HepG2 (cell line): ENCODE results near the gene LPIN3. TPM values are rescaled to one million over a fixed set of nuclear protein-coding genes. Genes with fewer than 3 reads are reported as not detected.

Experiments used
- ATAC-seq: fragments of 200-7000 bp; cut with Tn5 transposase; 3 replicates; pipeline ENCODE4 v1.9.1; 2020; ENCODE audit warnings: mild to moderate bottlenecking, moderate library complexity
- Bru-seq: library from RNA; stranded (reverse); fragments of 400-500 nt; gene quantifications from one replicate; lab custom pipeline; 2021; lab: Mats Ljungman, UMichigan
- BruChase-seq, 2 experiments: library from RNA; stranded (reverse); fragments of 400-500 nt; gene quantifications; one replicate each; lab custom pipeline; 2021; lab: Mats Ljungman, UMichigan
- BruUV-seq: library from RNA; stranded (reverse); fragments of 400-500 nt; replicated peaks from 2 replicates; lab custom pipeline; 2021; lab: Mats Ljungman, UMichigan
- CTCF ChIA-PET: fragments of 300-600 bp; formaldehyde crosslinking; extraction: SDS; loops from one replicate; lab custom pipeline; 2021; ENCODE audit warnings: low total read pairs, inconsistent platforms, low intra/inter-chr PET ratio; lab: Yijun Ruan, JAX
- POLR2A ChIA-PET: fragments of 350-600 bp; sonication (Branson Sonifier 250); formaldehyde crosslinking; loops from one replicate; lab custom pipeline; 2020; ENCODE audit warnings: antibody characterized with exemption, inconsistent platforms; lab: Yijun Ruan, JAX
- DNase-seq: peaks from one replicate; pipeline ENCODE4 v3.0.0-alpha.2; 2015; ENCODE audit warnings: low spot score
- FAIRE-seq: peaks from 3 replicates; lab custom pipeline; 2011; peaks lifted over from hg19 to GRCh38; lab: Jason Lieb, UNC
- H2AFZ ChIP-seq: one replicate; pipeline ENCODE4 v1.6.1; 2011; ENCODE audit warnings: low read length, inconsistent platforms
- H3K27ac ChIP-seq: fragments of 300-600 bp; 3 replicates; pipeline ENCODE4 v1.8.0; 2011; ENCODE audit warnings: mixed run types, mild to moderate bottlenecking, mixed read lengths, low read length, inconsistent platforms; ENCODE audit not compliant: insufficient read depth; ENCODE audit errors: extremely low read length
- H3K27me3 ChIP-seq, 2 experiments: fragments of 200-600 bp in 1 of 2; 2 replicates in 1 of 2; 3 replicates in 1 of 2; pipeline versions ENCODE4 v1.6.0 to v1.8.0; 2011; ENCODE audit warnings: low read length in 2 of 2, mild to moderate bottlenecking in 2 of 2, moderate library complexity in 2 of 2, inconsistent platforms in 1 of 2; ENCODE audit not compliant: insufficient read depth in 2 of 2, control insufficient read depth in 1 of 2
- H3K36me3 ChIP-seq, 2 experiments: fragments of 200-600 bp in 1 of 2; replicated peaks in 1 of 2; 2 replicates in 1 of 2; 3 replicates in 1 of 2; pipeline versions ENCODE4 v1.5.1 to v1.8.0; 2011; ENCODE audit warnings: low read length in 2 of 2, inconsistent platforms in 1 of 2; ENCODE audit not compliant: insufficient read depth in 2 of 2, control insufficient read depth in 1 of 2
- H3K4me1 ChIP-seq: 2 replicates; pipeline ENCODE4 v1.5.1; 2012; ENCODE audit warnings: low read length, inconsistent platforms; ENCODE audit not compliant: insufficient read depth
- H3K4me2 ChIP-seq: 2 replicates; pipeline ENCODE4 v1.6.0; 2011; ENCODE audit warnings: low read depth, low read length, inconsistent platforms
- H3K4me3 ChIP-seq, 3 experiments: fragments of 200-600 bp in 1 of 3; sonication (generic), shearing (Covaris generic) in 1 of 3; replicated peaks in 1 of 3; 2 replicates each; pipeline ENCODE4 v1.5.1; 2011 to 2016; ENCODE audit warnings: low read length in 3 of 3, inconsistent platforms in 2 of 3, low read depth in 2 of 3, mild to moderate bottlenecking in 2 of 3, control low read depth in 1 of 3, mixed read lengths in 1 of 3; ENCODE audit not compliant: insufficient read depth in 1 of 3
- H3K79me2 ChIP-seq: one replicate; pipeline ENCODE4 v1.6.1; 2011; ENCODE audit warnings: low read length, inconsistent platforms; ENCODE audit not compliant: insufficient read depth
- H3K9ac ChIP-seq: 2 replicates; pipeline ENCODE4 v1.6.0; 2011; ENCODE audit warnings: mild to moderate bottlenecking, low read depth, low read length, inconsistent platforms; ENCODE audit not compliant: insufficient read depth
- H3K9me3 ChIP-seq: 2 replicates; pipeline ENCODE4 v1.5.1; 2012; ENCODE audit warnings: mild to moderate bottlenecking, low read length
- H4K20me1 ChIP-seq: 2 replicates; pipeline ENCODE4 v1.6.0; 2011; ENCODE audit warnings: inconsistent platforms, mild to moderate bottlenecking, low read length, moderate library complexity; ENCODE audit not compliant: insufficient read depth
- DZIP1 ChIP-seq: sonication (generic); formaldehyde crosslinking; IDR thresholded peaks from 2 replicates; pipeline ENCODE4 v1.5.0; 2020; ENCODE audit warnings: mild to moderate bottlenecking, missing genetic modification reagents
- FOXP1 ChIP-seq, 2 experiments: fragments of 450-650 bp in 1 of 2; IDR thresholded peaks; 2 replicates each; pipeline ENCODE4 v1.6.1; 2017 to 2018; ENCODE audit warnings: antibody characterized with exemption in 1 of 2
- HMGA1 ChIP-seq: sonication (generic); formaldehyde crosslinking; conservative IDR thresholded peaks from 2 replicates; pipeline ENCODE4 v1.4.0; 2020; ENCODE audit warnings: missing genetic modification reagents
- MAFF ChIP-seq: IDR thresholded peaks from 2 replicates; pipeline ENCODE4 v1.6.1; 2011; ENCODE audit warnings: low read depth, low read length, improper control_type of control experiment
- RFX5 ChIP-seq: IDR thresholded peaks from 2 replicates; pipeline ENCODE4 v1.6.1; 2011; ENCODE audit warnings: low read depth, low read length, improper control_type of control experiment
- ZNF207 ChIP-seq: fragments of 450-650 bp; IDR thresholded peaks from 2 replicates; pipeline ENCODE4 v1.6.1; 2016; ENCODE audit warnings: antibody characterized with exemption, borderline replicate concordance
- ZNF24 ChIP-seq: fragments of 450-650 bp; IDR thresholded peaks from 2 replicates; pipeline ENCODE4 v1.6.1; 2017; ENCODE audit warnings: antibody characterized with exemption, mild to moderate bottlenecking
- ZNF382 ChIP-seq: sonication (generic); formaldehyde crosslinking; IDR thresholded peaks from 2 replicates; pipeline ENCODE4 v1.5.0; 2020; ENCODE audit warnings: missing genetic modification reagents, mild to moderate bottlenecking, borderline replicate concordance
- ZNF597 ChIP-seq: sonication (generic); formaldehyde crosslinking; IDR thresholded peaks from 2 replicates; pipeline ENCODE4 v1.5.0; 2020; ENCODE audit warnings: missing genetic modification reagents
- ZNF607 ChIP-seq: sonication (generic); formaldehyde crosslinking; IDR thresholded peaks from 2 replicates; pipeline ENCODE4 v1.5.1; 2020; ENCODE audit warnings: missing genetic modification reagents, mild to moderate bottlenecking, borderline replicate concordance
- WGBS: methylation state at CpG from one replicate; pipeline ENCODE4 v1.1.6; 2017; ENCODE audit warnings: low lambda C conversion rate; 5-methylcytosine and 5-hydroxymethylcytosine counted together
- in situ Hi-C: cut with HindIII; loops from 2 replicates; pipeline ENCODE4 v1.10.0; 2017; ENCODE audit warnings: low pct_unique_long_range_greater_than_20kb; ENCODE audit not compliant: extremely low pct_ligation_motif_present
- intact Hi-C: fragments of 100-400 bp; cut with micrococcal nuclease; formaldehyde crosslinking; loops from one replicate; pipeline ENCODE4 v1.10.0; 2022; ENCODE audit not compliant: unreplicated experiment
- long read RNA-seq, 2 experiments: library from RNA in 1 of 2; library from polyadenylated mRNA in 1 of 2; stranded (forward) in 1 of 2; unstranded in 1 of 2; transcript quantifications; one replicate each; pipeline ENCODE4 v2.0.0, GENCODE V29; 2019 to 2022
- polyA minus RNA-seq, 3 experiments: library from RNA; depleted of rRNA, polyadenylated mRNA; stranded (reverse); fragments of >200 nt; gene quantifications; 2 replicates each; pipeline ENCODE4 v1.2.3, GENCODE V29; 2011; ENCODE audit warnings: low replicate concordance in 1 of 3
- polyA plus RNA-seq, 8 experiments: library from polyadenylated mRNA; depleted of rRNA in 3 of 8; stranded (reverse) in 7 of 8; unstranded in 1 of 8; fragments of >200 nt; fragmentation: Illumina TruSeq in 4 of 8; extraction: Trizol in 4 of 8; gene quantifications; 2 replicates each; pipeline versions ENCODE4 v1.2.1 to v1.2.3, GENCODE V29; 2011 to 2016; ENCODE audit warnings: low read depth in 4 of 8, missing spikeins in 1 of 8, mixed read lengths in 1 of 8; ENCODE audit not compliant: insufficient read depth in 1 of 8
- total RNA-seq, 5 experiments: library from RNA; depleted of rRNA; stranded (reverse); fragments of >200 nt; fragmentation: Illumina TruSeq; extraction: Trizol; gene quantifications; 2 replicates each; pipeline ENCODE4 v1.2.3, GENCODE V29; 2016; ENCODE audit warnings: low read depth in 1 of 5
- TF ChIP-seq, protein P1 (sequence below): sonication (generic); formaldehyde crosslinking; IDR thresholded peaks from 2 replicates; pipeline ENCODE4 v1.5.0; 2020; ENCODE audit warnings: mild to moderate bottlenecking, missing genetic modification reagents, borderline replicate concordance

The LPIN3 gene
- total RNA-seq (2016; rRNA removed; fragmentation: Illumina TruSeq; extraction: Trizol) = 3.5 and 14.2 TPM in 2 replicates
- total RNA-seq (2016; cell fraction: cytosol; rRNA removed; fragmentation: Illumina TruSeq; extraction: Trizol; ENCODE audit: low read depth) = 1.1 and 1.2 TPM in 2 replicates
- 2.8 and 12.1 TPM in 2 replicates for total RNA-seq (2016; cell fraction: insoluble cytoplasmic fraction; rRNA removed; fragmentation: Illumina TruSeq; extraction: Trizol)
- total RNA-seq (2016; cell fraction: membrane; rRNA removed; fragmentation: Illumina TruSeq; extraction: Trizol) = 1.00 and 1.4 TPM in 2 replicates
- total RNA-seq (2016; cell fraction: nucleus; rRNA removed; fragmentation: Illumina TruSeq; extraction: Trizol) = 17.9 and 18.2 TPM in 2 replicates
- 28.6 and 43.6 TPM in 2 replicates for polyA plus RNA-seq (2011; rRNA removed)
- polyA plus RNA-seq (2011; cell fraction: cytosol; rRNA removed) = 3.2 and 4.6 TPM in 2 replicates
- 337 and 399 TPM in 2 replicates for polyA plus RNA-seq (2011; cell fraction: nucleus; rRNA removed)
- 15.0 and 15.8 TPM in 2 replicates for polyA plus RNA-seq (2012)
- polyA plus RNA-seq (2016; cell fraction: cytosol; fragmentation: Illumina TruSeq; extraction: Trizol; ENCODE audit: low read depth) = 0.34 and 0.35 TPM in 2 replicates
- polyA plus RNA-seq (2016; cell fraction: insoluble cytoplasmic fraction; fragmentation: Illumina TruSeq; extraction: Trizol; ENCODE audit: low read depth) = 1.9 and 3.7 TPM in 2 replicates
- 0.42 and 0.58 TPM in 2 replicates for polyA plus RNA-seq (2016; cell fraction: membrane; fragmentation: Illumina TruSeq; extraction: Trizol; ENCODE audit: low read depth)
- polyA plus RNA-seq (2016; cell fraction: nucleus; fragmentation: Illumina TruSeq; extraction: Trizol; ENCODE audit: insufficient read depth, low read depth) = 71.3 and 85.0 TPM in 2 replicates
- polyA minus RNA-seq (2011; rRNA and poly(A)+ RNA removed; ENCODE audit: low replicate concordance) = 5.4 and 16.3 TPM in 2 replicates
- 4.1 and 4.4 TPM in 2 replicates for polyA minus RNA-seq (2011; cell fraction: cytosol; rRNA and poly(A)+ RNA removed)
- 35.8 and 39.4 TPM in 2 replicates for polyA minus RNA-seq (2011; cell fraction: nucleus; rRNA and poly(A)+ RNA removed)
- Bru-seq, nascent RNA = percentile 65 among the genes with signal in this experiment
- BruChase-seq, experiment 1, labeled RNA remaining after a 6-hour chase = percentile 62 among the genes with signal in this experiment
- percentile 61 among the genes with signal in this experiment for BruChase-seq, experiment 2, labeled RNA remaining after a 2-hour chase
- long read RNA-seq, experiment 1, full-length matches to known transcripts = 1 of 26 reads
- long read RNA-seq, experiment 1, partial matches to known transcripts = 0 of 26 reads
- long read RNA-seq, experiment 1, other reads (novel, unspliced or antisense) = 25 of 26 reads
- long read RNA-seq, experiment 2 = 0 reads

- peak within 1 kb of the TSS; percentile 68 to 91 (median 76) for H3K4me3 ChIP-seq
- WGBS = 2% methylated on average over 33 of the region's 33 CpGs
- H3K27me3 ChIP-seq = peaks cover 3 to 12% of the 10 kb centered on the region in 2 experiments; a peak in 4 of 5 replicates
- H3K4me1 ChIP-seq = peaks cover 40% of the 10 kb centered on the region
- BruUV-seq = no TSS peak
- no peaks in the 10 kb centered on the region for H3K36me3 ChIP-seq
- FAIRE-seq (peak; percentile 80), ATAC-seq (peak; percentile 92), DNase-seq (peak; percentile 92)
- ChIA-PET POLR2A (interaction anchor here (0.6 to 2.3 kb wide), 19 partner anchors 9 to 1167 kb away, joined by 3 to 18 read pairs (median 4); partner anchors contain the start of genes CHD6 and ZHX3), CTCF (interaction anchor here (0.7 to 3.6 kb wide), 7 partner anchors 91 to 372 kb away, joined by 3 to 76 read pairs (median 8); no protein-coding TSS in a partner anchor)
- in situ Hi-C loops = loop anchor here (5.0 kb wide), 2 partner anchors 168 to 373 kb away; no protein-coding TSS in a partner anchor
- intact Hi-C loops = loop anchor here (1.0 to 5.0 kb wide), 8 partner anchors 18 to 372 kb away; no protein-coding TSS in a partner anchor
- peak within 1 kb of the TSS; percentile 52 for H3K27ac ChIP-seq
- H3K79me2 ChIP-seq = peaks cover 5% of the 10 kb centered on the region
- H3K9ac ChIP-seq = peak within 1 kb of the TSS; percentile 76
- H3K4me2 ChIP-seq = peak within 1 kb of the TSS; percentile 93
- H3K9me3 ChIP-seq = no peaks in the 10 kb centered on the region
- H2AFZ ChIP-seq = peak within 1 kb of the TSS; percentile 81
- peaks cover 4% of the 10 kb centered on the region; the same call in 1 of the 2 replicates for H4K20me1 ChIP-seq
- TF ChIP-seq DZIP1 (no peak), ZNF597 (CRISPR knock-in tag) (no peak), ZNF607 (CRISPR knock-in tag) (0 out of 2 replicates have a peak, but pooled peaks have one; percentile 54), RFX5 (no peak), ZNF24 (peak; percentile 61; the same call in 1 of the 2 replicates), ZNF207 (no peak), MAFF (no peak), ZNF382 (CRISPR knock-in tag) (no peak), FOXP1 (IDR thresholded peaks at IDR 0.05) (no peak), FOXP1 (CRISPR knock-in tag; IDR thresholded peaks at IDR 0.05) (no peak), HMGA1 (CRISPR knock-in tag) (no peak)
- TF ChIP-seq, protein P1, sequence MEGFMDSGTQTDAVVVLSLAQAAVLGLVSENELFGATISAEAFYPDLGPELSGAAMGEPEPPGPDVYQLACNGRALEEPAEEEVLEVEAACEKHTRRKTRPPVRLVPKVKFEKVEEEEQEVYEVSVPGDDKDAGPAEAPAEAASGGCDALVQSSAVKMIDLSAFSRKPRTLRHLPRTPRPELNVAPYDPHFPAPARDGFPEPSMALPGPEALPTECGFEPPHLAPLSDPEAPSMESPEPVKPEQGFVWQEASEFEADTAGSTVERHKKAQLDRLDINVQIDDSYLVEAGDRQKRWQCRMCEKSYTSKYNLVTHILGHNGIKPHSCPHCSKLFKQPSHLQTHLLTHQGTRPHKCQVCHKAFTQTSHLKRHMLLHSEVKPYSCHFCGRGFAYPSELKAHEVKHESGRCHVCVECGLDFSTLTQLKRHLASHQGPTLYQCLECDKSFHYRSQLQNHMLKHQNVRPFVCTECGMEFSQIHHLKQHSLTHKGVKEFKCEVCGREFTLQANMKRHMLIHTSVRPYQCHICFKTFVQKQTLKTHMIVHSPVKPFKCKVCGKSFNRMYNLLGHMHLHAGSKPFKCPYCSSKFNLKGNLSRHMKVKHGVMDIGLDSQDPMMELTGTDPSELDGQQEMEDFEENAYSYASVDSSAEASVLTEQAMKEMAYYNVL (CRISPR knock-in tag) = peak; percentile 4; the same call in 1 of the 2 replicates
These were observed at the start of gene LPIN3 for GRCh38 chr20:41340327-41341055. TSS of gene LPIN3 (plus strand) at chr20:41340821. CDS start at chr20:41345804, 4,983 bp downstream.
